Fibroblast of gingiva (primary cell): ENCODE data around the gene ZNF804B.

Experiments
- DNase-seq: peaks from one replicate; pipeline ENCODE4 v3.0.0-alpha.2; 2011; ENCODE audit warnings: low read depth

The ZNF804B gene

GRCh38 chr7:88842201-88842600 is 82.7 kb downstream of the ZNF804B start:
- no peak for DNase-seq

DNA sequence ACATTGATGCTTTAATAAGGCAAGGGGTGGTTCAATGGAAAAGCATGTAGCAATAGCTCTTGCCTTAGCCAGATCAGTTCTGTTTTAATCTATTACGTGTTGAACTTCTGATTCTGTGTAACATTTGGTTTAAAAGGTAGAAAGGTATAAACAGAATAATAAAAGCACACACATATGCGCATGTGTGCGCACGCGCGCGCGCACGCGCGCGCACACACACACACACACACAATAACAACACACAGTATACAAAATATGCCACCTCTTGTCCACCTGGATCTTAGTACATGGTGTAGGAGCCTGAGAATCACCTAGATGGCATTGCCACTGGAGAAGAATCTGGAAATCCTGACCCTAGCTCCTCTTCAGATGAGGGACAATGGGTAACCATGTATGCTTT is 85.6 kb downstream of the ZNF804B start:
- no peak for DNase-seq

DNA sequence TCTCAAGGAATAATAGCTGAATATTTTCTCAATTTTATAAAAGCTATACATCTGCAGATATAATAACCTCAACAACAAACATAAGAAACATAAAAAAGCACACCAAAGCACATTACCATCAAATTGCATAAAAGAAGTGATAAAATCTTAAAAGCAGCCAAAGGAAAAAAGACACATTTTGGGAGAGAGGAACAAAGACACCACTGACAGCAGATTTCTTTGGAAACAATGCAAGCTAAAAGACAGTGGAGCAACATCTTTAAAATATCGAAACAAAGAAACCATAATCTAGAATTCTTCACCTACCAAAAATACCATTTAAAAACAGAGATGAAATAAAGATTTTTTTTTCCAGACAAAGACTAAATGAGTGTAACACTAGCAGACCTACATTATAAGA is 91.7 kb downstream of the ZNF804B start:
- no peak for DNase-seq

- DNase-seq = no peak
Observed at GRCh38 chr7:88859288-88859687, 99.8 kb downstream of the ZNF804B start.

DNA sequence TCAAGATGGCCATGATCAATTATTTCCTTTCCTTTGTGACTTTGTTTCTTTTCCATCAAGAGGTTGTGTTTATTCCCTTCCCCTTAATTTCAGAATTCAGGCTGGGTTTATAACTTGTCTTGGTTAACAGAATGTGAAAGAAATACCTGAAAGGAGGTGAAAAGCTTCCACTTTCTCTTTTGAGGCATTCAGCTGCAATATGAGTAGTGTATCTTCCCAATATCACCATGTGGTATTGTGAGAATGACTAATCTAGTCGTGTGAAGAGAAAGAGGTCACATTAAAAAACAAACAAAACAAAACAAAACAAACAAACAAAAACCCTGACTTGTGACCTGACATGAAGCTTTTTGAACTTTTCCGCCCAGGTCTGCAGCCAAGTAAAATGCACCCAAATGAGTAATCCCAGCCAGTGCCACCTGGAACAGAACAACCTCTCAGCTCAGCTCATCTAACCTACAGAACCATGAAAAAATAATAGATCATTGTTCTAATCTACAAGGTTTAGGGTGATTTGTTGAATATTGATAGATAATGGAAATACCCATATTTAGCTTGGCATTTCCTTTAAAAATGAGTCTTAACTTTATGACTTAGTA is 106.9 kb downstream of the ZNF804B start:
- no peak for DNase-seq

GRCh38 chr7:88867158-88867557 is 107.7 kb downstream of the ZNF804B start:
- DNase-seq = no peak

DNA sequence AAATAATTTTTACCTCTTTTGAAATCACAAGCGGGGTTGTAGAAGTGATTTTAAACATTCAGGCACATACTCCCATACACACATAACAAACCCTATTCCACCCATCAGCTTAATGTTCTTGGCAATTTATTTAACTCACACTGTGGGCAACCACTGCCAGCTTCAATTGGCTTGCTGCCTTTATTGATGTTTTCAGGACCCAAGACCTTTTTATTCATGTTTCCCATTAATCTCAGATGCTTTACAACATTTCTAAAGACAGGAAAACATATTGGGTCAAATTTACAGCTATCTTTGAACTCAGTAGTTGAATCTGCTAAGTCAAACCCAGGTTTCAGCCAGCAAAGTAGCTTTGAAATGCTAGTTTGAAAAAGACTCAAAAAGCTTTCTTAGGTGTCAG is 109.0 kb downstream of the ZNF804B start:
- no peak for DNase-seq

- no peak for DNase-seq
Observed at GRCh38 chr7:88881136-88881535, 121.6 kb downstream of the ZNF804B start.

- DNase-seq = no peak
Observed at GRCh38 chr7:88885131-88885530, 125.6 kb downstream of the ZNF804B start.

- DNase-seq = no peak
Observed at GRCh38 chr7:88888684-88889083, 129.2 kb downstream of the ZNF804B start.

DNA sequence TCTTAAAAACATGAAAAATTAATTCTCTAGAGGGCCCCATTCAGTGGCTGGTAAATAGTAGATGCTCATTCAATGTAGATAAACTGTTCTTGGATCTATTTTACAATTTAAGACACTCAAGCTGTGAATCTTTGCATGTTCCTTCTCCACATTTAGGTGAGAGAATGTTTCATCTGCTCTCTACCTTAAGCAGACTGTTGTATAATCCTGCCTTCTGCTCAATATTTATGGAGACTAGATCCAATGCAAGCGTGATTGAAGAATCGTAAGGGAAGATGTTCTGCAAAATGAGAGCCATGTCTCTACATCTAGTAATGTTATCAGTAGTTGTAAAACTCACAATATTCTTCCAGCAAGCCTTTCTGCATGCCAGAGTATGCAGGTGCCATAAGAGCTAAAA is 151.0 kb downstream of the ZNF804B start:
- no peak for DNase-seq

DNA sequence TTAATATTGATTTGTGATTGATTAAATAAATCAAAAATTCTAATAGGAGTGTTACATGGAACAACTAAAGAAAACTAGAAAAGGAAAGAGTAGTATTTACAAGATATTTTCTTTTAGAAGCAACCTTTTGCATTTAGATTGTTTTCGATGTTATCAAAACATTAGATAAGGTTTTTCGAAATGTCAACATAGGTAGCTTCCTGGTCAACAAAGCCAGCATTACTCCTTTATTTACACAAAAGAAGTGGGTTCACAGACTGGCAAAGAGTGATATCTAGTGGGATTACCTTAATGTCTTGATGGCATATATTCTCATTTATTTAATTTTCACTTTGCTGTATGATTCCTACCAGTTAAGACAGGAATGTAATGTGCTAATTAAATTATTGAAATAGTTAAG is 153.4 kb downstream of the ZNF804B start:
- DNase-seq = no peak

DNA sequence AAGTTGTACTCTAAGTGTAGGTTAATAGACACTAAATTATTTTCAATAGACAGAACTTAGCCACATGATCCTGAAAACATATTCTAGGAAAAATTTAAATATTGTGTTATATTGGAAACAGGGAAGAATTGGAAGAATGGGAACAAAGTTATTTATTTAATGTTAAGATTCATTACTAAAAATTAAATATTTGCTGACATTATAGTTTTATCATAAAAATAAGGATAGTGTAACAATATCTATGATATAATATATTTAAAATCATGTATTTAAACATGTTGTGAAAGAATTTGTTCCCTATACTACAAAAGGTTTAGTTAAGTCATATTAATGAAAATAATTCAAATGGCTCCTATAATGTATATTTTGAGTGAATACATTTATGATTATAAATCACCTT is 156.1 kb downstream of the ZNF804B start:
- no peak for DNase-seq

DNA sequence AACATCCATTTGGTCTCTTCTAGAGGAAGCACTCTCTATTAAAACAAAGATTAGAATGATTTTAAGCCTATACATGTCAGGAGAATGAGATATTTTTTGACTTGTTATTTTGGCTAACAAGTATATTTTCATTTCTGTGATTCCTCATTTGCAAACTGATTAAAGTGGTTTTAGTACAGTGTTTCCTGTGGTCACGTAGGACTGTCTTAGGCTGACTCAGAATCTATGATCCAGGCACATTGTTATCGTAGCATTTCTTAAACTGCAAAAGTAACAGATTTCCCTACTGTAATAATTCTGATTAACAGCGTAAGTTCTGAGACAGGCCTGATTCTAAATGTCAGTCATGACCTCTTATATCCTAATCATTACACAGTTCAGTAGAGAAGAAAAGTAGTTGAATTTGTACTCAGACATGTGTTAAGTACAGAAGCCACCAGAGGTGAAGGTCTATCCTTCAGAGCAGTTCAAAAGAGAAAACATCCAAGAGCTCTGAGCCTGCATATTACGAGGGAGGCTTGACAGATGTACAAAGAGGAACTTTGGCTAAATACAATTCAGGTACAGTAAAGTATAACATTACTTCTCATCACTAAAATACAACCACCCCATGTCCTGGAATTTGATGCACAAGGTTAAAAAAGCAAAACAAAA is 160.1 kb downstream of the ZNF804B start:
- no peak for DNase-seq

GRCh38 chr7:88922944-88923343 is 163.4 kb downstream of the ZNF804B start:
- no peak for DNase-seq

- no peak for DNase-seq
Observed at GRCh38 chr7:88928276-88928675, 168.8 kb downstream of the ZNF804B start.

DNA sequence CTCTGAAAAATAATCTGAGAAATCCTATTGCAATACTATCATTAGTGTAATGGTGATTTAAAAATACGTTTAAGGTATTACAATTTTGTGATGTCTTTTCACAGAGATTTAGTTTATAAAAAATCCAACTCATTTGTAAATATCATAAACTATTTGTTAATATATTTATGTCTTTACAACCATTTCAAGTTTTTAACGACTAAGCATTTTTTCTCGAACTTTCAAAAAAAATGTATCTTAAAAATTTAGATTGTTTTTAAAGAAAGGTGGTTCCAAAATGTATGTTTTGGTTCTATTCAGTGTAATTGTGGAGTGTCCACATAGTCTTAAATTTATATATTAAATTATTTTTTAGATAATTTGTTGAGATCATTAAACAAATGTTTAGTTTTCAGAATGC is 170.2 kb downstream of the ZNF804B start:
- DNase-seq = no peak

DNA sequence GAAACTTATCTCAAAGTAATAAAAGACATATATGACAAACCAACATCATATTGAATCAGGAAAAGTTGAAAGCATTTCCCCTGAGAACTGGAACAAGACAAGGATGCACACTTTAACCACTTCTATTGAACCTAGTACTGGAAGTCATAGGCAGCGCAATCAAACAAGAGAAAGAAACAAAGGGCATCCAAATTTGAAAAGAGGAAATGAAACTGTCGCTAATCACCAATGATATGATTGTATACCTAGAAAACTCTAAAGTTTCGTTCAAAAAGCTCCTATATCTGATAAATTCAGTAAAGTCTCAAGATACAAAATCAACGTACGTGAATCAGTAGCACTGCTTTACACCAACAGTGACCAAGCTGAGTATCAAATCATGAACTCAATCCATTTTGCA is 173.8 kb downstream of the ZNF804B start:
- no peak for DNase-seq

DNA sequence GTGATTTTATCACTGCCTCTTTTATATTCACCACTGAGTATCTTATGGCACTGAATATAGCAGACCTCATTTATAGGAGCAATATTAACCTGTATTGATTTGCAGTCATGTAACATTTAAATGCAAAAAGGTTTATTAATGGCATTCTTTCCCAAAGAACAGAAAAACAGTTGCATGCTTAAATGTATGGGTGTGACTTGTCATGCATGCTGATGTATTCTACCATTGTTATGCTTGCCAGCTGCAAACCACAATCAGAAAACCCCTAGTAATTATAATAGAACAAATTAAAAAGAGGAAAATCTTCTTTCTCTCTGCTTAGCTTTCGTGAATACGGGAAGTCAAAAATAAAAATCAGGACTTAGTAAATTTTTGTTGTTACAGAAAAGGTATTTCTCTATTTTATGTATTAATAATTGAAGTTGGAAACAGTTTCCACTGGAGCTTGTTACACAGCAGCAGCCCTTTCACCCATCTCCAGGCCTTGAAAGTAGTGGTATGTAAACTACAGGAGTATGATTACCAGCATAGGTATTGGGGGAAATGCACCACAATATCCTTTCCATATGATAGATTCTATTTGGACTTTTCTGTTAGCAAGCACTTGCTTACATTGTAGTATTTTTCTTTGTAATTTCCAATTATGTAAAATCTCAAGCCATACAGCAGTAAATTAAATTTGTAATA is 183.5 kb downstream of the ZNF804B start:
- DNase-seq = no peak

DNA sequence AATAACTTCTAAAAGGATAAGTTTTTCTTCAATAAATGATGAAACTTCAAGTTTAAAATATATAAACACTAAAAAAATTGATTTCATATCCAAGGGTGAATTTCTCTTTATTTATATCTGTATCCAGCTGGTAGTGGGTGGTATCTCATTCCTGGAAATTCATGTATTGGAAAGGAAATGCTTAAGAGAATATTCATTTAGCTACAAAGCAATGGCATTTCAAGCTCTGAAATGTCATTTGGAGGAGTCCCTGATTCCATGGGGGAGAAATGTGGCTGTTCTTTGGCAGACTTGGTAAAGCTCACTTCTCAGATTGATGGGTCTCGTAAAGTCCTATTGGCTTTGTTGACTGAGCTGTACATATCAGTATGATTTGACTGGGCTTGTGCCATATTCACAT is 192.3 kb downstream of the ZNF804B start:
- no peak for DNase-seq

GRCh38 chr7:88964418-88964817 is 204.9 kb downstream of the ZNF804B start:
- DNase-seq = no peak

GRCh38 chr7:88965371-88965770 is 205.9 kb downstream of the ZNF804B start:
- DNase-seq = no peak

DNA sequence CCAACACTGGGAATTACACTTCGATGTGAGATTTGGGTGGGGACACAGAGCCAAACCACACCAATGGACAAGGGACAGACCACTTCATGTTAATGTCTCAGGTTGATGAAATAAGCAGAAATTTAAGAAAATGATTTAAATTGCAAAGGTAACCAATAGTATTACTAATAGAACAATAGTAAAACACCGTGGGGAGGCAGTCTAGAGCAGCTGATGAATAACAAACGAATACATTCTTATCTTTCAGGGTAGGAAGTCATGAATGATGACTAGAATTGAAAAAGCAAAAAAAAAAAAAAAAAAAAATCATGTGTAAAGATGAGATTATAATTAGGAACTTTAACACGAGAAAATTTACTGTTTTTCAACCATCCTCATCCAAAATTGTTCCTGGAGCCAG is 207.9 kb downstream of the ZNF804B start:
- no peak for DNase-seq

DNA sequence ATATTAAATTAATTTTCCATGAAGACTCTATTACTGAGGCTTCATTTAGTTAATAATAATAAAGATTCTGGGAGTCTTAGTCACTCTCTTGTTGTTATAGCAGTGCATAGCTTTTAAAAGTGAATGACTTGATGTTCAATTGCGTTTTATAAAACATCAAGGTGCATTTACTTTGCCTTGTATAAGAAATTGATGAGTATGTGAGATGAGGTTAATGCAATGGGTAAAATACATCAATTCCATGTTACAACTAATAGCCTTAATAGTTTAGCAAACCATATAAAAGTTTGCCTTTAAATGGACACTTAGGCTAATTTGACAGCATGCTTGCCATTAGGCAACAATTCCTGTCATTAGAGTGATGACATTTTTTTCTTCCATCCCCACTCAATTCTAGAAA is 209.7 kb downstream of the ZNF804B start:
- no peak for DNase-seq
